Measurements from ENCODE around the gene BAAT.

DNA sequence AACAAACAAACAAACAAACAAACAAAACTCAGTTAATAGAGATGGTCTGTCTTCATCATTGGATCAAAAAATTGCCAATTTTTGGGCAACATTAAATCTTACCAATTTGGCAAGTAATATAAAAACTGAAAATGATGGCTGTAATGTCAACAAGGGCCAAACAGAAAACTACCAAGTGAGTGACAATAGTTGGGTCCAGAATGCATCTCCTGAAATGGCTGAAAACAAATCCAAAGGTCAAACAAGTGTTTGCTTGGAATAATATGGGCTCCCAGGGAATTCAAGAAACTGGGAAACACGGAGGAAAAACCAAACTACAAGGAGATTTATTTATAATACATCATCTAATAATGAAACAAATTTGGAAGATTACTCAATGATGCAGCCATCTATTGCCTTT is 25.1 kb downstream of the BAAT start:
- TF ChIP-seq EZH2 (IDR thresholded peaks at IDR 0.05) (no peak), POLR2AphosphoS5 (IDR thresholded peaks at IDR 0.05; ENCODE audit: borderline replicate concordance, low read depth, low read length) (no peak)
